ENCODE results near the gene MAP3K8. TPM values are rescaled to one million over a fixed set of nuclear protein-coding genes. Genes with fewer than 3 reads are reported as not detected.
A peak's percentile ranks its signal among the peaks of the same experiment; 100 is the strongest.

Gene MAP3K8
- total and polyA plus RNA-seq, 9 of the 15 experiments (the other 6 are each of a cell fraction or from before 2014, with no cell fraction given), result 6.9 to 23.6 (median 13.6) TPM

- no peak for TF ChIP-seq CTCFL (IDR thresholded peaks at IDR 0.05; ENCODE audit: borderline replicate concordance, insufficient read depth, low read depth, low read length, poor library complexity, severe bottlenecking)
- no peak for TF ChIP-seq ETV5 (CRISPR knock-in tag; IDR thresholded peaks at IDR 0.05; ENCODE audit: low read depth)
- TF ChIP-seq SMC3 (conservative IDR thresholded peaks at IDR 0.05; ENCODE audit: insufficient read depth, low read depth, low read length), result peak; percentile 81
- TF ChIP-seq ZNF583 (CRISPR knock-in tag; IDR thresholded peaks at IDR 0.05), result no peak
- TF ChIP-seq ZNF512 (tag; IDR thresholded peaks at IDR 0.05), result no peak
- TF ChIP-seq PBX2 (CRISPR knock-in tag; IDR thresholded peaks at IDR 0.05; ENCODE audit: low read depth), result no peak
- no peak for TF ChIP-seq PBX2 (tag; conservative IDR thresholded peaks at IDR 0.05; ENCODE audit: low read depth)
- no peak for TF ChIP-seq MYNN (IDR thresholded peaks at IDR 0.05)
- no peak for TF ChIP-seq MYNN (CRISPR knock-in tag; IDR thresholded peaks at IDR 0.05)
- no peak for TF ChIP-seq SP1 (CRISPR knock-in tag; IDR thresholded peaks at IDR 0.05)
- TF ChIP-seq SUPT5H (IDR thresholded peaks at IDR 0.05), result no peak
- no peak for TF ChIP-seq ZNF655 (CRISPR knock-in tag; IDR thresholded peaks at IDR 0.05)
- TF ChIP-seq ZNF224 (CRISPR knock-in tag; IDR thresholded peaks at IDR 0.05), result no peak
- TF ChIP-seq AFF4 (CRISPR knock-in tag; IDR thresholded peaks at IDR 0.05), result no peak
- no peak for TF ChIP-seq BRF1 (IDR thresholded peaks at IDR 0.05; ENCODE audit: borderline replicate concordance, extremely low read depth, insufficient read length)
- TF ChIP-seq POLR2AphosphoS5 (IDR thresholded peaks at IDR 0.05; ENCODE audit: control insufficient read depth, insufficient read depth, low read depth, low read length), result no peak
- TF ChIP-seq PCBP1 (IDR thresholded peaks at IDR 0.05; ENCODE audit: low read depth, low read length, poor library complexity, severe bottlenecking), result no peak
Measured at GRCh38 chr10:30413996-30414576, 19.9 kb upstream of the MAP3K8 start (continued).
